GM19239 (cell line): ENCODE measurements around the gene GPN1.
"Not testable (repeated sequence)": the region's sequence is repeated elsewhere in the genome, so short reads cannot be mapped to it uniquely, and the experiment has no call there.

Experiments used
- DNase-seq: peaks from one replicate; pipeline ENCODE4 v3.0.0; 2011; ENCODE audit warnings: low spot score; ENCODE audit not compliant: insufficient read length
- FAIRE-seq: peaks from 2 replicates; lab custom pipeline; 2011; peaks lifted over from hg19 to GRCh38; lab: Jason Lieb, UNC

Gene GPN1

DNA sequence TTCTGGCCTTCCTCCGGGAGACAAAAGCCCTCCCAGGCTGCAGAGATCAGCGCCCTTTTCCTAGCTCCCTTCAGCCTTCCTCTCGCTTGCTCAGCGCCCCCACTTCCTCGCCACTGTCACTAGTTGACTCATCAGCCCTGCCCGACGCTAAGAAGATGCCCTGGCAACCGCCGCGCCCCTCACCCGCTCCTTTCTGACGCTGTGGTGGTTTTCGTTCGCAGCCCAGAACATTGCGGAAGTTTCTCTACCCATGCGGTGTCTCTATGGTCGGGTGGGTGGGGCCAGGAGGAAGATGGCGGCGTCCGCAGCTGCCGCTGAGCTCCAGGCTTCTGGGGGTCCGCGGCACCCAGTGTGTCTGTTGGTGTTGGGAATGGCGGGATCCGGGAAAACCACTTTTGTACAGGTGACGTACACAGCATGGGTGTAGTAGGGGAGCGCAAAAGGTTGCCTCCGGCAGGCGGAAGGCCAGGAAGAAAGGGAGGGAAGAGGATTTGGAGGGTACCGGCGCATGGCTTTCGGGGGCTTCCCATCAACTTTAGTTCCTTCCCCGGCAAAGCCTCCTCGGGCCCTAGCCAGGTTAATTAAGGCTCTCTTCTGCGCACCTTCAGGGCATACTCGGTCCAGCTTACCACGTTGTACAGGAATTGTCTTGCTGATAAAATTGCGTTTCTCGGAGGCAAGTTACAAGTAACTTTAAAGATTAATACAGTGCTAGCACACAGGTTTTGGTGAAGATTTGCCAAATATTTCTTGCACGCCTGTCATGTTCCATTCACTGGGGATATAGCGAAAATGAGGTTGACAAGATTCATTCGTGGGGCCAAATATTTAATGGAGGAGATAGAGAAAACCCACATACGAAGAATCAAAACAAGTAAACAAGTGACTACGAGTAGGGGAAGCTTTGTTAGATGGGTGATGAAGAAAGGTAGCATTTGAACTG, at the start of gene GPN1, which contains the start of gene CCDC121:
TSS of gene GPN1 (plus strand) at position 284 of the 943 bp plus-strand sequence. CDS start at position 293, 9 bp downstream.
TSS of gene CCDC121 (minus strand) at position 246 of the 943 bp plus-strand sequence. CDS start 1,213 bp downstream, outside the sequence.
- FAIRE-seq: peak; percentile 88
- DNase-seq: peak; percentile 76

DNA sequence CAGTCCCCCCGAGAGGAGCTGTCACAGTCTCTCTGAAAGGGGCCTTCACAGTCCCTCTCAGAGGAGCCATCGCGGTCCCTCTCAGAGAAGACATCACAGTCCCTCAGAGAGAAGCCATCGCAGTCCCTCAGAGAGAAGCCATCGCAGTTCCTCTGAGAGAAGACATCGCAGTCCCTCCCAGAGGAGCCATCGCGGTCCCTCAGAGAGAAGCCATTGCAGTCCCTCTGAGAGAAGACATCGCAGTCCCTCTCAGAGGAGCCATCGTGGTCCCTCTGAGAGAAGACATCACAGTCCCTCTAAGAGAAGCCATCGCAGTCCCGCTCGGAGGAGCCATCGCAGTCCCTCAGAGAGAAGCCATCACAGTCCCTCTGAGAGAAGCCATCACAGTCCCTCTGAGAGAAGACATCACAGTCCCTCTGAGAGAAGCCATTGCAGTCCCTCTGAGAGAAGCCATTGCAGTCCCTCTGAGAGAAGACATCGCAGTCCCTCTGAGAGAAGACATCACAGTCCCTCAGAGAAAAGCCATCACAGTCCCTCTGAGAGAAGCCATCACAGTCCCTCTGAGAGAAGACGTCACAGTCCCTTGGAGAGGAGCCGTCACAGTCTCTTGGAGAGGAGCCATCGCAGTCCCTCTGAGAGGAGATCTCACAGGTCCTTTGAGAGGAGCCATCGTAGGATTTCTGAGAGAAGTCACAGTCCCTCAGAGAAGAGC, 47.3 kb upstream of the GPN1 start:
- no peak for DNase-seq
- no peak for FAIRE-seq

DNA sequence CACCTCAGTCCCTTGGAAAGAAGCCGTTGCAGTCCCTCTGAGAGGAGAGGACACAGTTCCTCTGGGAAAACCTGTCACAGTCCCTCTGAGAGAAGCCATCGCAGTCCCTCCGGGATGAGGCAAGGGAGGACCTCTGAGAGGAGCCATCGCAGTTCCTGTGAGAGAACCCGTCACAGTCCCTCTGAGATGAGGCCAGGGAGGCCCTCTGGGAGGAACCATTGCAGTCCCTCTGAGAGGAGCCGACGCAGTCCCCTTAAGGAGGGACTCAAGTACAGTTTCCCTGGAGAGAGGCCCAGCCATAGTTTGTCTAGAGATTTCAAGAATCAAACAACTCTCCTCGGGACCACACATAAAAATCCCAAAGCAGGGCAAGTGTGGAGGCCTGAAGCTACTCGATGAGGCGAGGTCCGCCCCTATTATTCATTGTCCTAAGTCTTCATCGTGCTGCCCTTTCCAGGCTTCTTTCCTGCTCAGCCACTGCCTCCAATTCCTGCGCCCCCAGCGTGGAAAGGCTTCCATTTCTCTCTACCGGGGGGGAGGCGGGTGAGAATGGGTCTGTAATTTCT, 46.6 kb upstream of the GPN1 start:
- DNase-seq (no peak), FAIRE-seq (no peak)

GRCh38 chr2:27582695-27583389, 46.0 kb upstream of the GPN1 start, which contains the start of gene ZNF512:
TSS of gene ZNF512 (plus strand) at chr2:27583042. CDS start at chr2:27583113, 71 bp downstream.
- FAIRE-seq (peak; percentile 98), DNase-seq (peak; percentile 79)

- FAIRE-seq (peak; percentile 64), DNase-seq (no peak)
These were observed 45.4 kb upstream of the GPN1 start for GRCh38 chr2:27583390-27583915.

GRCh38 chr2:27584597-27584996, 44.3 kb upstream of the GPN1 start:
- DNase-seq: no peak
- FAIRE-seq: no peak

- no peak for FAIRE-seq
These were observed 41.8 kb upstream of the GPN1 start for GRCh38 chr2:27587025-27587424.

GRCh38 chr2:27588308-27588707, 40.5 kb upstream of the GPN1 start:
- DNase-seq: no peak

More at GRCh38 chr2:27587025-27587424, 41.8 kb upstream of the GPN1 start:
- DNase-seq: no peak

GRCh38 chr2:27591745-27592144, 37.1 kb upstream of the GPN1 start:
- DNase-seq (no peak), FAIRE-seq (no peak)

More at GRCh38 chr2:27588308-27588707, 40.5 kb upstream of the GPN1 start:
- FAIRE-seq: no peak

- FAIRE-seq (no peak), DNase-seq (no peak)
These were observed 35.6 kb upstream of the GPN1 start for GRCh38 chr2:27593240-27593639.

DNA sequence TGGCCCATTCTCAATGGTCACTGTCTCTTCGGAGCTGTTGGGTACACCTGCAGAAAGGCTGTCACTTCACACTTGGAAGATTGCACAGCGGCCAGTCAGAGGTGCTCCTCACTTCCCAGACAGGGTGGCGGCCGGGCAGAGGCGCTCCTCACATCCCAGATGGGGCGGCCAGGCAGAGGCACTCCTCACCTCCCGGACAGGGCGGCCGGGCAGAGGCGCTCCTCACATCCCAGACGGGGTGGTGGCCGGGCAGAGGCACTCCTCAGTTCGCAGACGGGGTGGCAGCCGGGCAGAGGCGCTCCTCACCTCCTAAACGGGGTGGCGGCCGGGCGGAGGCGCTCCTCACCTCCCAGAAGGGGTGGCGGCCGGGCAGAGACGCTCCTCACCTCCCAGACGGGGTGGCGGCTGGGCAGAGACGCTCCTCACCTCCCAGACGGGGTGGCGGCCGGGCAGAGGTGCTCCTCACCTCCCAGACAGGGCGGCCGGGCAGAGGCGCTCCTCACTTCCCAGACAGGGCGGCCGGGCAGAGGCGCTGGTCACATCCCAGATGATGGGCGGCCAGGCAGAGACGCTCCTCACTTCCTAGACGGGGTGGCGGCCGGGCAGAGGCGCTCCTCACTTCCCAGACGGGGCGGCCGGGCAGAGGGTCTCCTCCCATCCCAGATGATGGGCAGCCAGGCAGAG, 34.7 kb upstream of the GPN1 start:
- not testable (repeated sequence) for FAIRE-seq, DNase-seq

DNA sequence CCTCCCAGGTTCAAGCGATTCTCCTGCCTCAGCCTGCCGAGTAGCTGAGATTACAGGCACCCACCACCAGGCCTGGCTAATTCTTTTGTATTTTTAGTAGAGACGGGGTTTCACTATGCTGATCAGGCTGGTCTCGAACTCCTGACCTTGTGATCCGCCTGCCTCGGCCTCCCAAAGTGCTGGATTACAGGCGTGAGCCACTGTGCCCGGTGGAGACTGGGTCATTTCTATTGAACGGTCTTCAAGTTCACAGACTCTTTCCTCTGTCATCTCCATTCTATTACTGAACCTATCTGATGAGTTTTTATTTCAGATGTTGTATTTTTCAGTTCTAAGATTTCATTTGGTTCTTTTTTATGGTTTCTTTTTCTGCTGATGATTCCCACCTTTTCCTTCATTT, 33.4 kb upstream of the GPN1 start:
- FAIRE-seq, DNase-seq: not testable (repeated sequence)

DNA sequence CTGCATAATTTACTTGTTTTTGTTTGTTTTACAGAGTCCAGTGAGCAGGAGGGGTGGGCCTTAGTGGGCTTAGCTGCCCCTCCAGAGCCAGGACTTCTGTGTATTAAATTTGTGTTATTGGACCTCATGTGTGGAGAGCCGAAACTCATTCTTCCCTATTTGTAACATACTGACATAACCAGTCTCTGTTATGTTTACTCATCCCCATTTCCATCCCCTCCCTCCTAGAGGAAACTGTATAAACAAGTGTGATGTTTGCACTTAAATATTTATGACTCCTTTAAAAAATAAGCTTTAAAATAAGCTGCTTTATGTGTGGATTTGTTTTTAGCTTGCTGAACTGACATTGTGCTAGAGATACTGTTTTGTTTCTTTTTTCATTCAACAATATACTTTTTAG, 32.2 kb upstream of the GPN1 start:
- DNase-seq: no peak
- no peak for FAIRE-seq

DNA sequence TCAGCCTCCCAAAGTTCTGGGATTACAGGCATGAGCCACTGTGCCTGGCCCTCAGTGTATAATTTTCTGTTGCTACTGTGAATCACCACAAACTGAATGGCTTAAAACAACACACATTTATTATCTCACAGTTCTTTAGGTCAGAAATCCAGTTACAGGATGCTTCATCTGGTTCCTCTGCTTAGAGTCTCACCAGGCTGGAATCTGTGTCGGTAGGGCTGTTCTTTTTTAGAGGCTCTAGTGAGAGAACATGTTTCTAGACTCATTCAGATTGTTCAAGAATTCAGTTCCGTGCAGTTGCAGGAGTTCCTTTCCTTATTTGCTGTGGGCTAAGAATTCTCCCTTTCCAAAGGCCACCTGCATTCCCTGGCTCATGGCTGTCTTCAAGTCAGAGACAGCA, 22.2 kb upstream of the GPN1 start:
- DNase-seq (no peak), FAIRE-seq (no peak)

DNA sequence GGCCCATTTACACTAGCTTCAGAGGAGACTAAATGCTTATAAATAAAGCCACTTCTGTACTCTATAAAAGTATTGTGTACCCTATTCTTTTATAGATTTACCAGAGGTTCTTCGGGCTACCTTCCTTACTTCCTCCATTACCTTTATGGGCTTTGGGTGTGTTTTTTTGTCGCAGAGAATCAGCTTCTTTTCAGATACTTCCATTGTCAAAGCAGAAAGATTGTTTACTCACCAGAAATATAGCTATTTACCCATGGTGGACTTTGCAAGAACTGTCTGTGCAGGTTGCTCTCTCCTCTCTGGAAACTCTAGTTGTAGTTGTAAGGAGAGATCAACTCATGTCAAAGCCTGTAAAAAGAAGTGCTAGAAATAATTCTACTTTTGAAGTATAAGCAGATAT, 14.9 kb upstream of the GPN1 start:
- no peak for DNase-seq
- no peak for FAIRE-seq

GRCh38 chr2:27615316-27615715, 13.5 kb upstream of the GPN1 start:
- no peak for DNase-seq
- FAIRE-seq: no peak

- DNase-seq (no peak), FAIRE-seq (no peak)
These were observed 7.3 kb upstream of the GPN1 start for GRCh38 chr2:27621524-27621923.

GRCh38 chr2:27622921-27623384, 5.9 kb upstream of the GPN1 start:
- no peak for DNase-seq
- no peak for FAIRE-seq

- FAIRE-seq (no peak), DNase-seq (no peak)
These were observed 3.9 kb upstream of the GPN1 start for GRCh38 chr2:27624943-27625342.
